Spleen (tissue), 11 donors: ENCODE data around the gene TTC34. TPM values are rescaled to one million over a fixed set of nuclear protein-coding genes. Genes with fewer than 3 reads are reported as not detected.

Experiments
- DNase-seq: peaks from one replicate; pipeline ENCODE4 v3.0.0-alpha.2; 2020
- H3K27ac ChIP-seq, 8 donors: fragments of 200-600 bp; sonication (generic) in 7 of 8; 1 replicate in 4 of 8; 2 replicates in 4 of 8; pipeline versions ENCODE4 v1.5.0 to v1.8.0; 2016 to 2021; ENCODE audit warnings: inconsistent platforms in 4 of 8, mild to moderate bottlenecking in 4 of 8, moderate library complexity in 1 of 8
- H3K27me3 ChIP-seq, 7 donors: fragments of 200-600 bp; sonication (generic) in 6 of 7; replicated peaks in 1 of 7; 1 replicate in 4 of 7; 2 replicates in 3 of 7; pipeline versions ENCODE4 v1.5.0 to v1.8.0; 2016 to 2021; ENCODE audit warnings: inconsistent platforms in 3 of 7, mild to moderate bottlenecking in 1 of 7
- H3K36me3 ChIP-seq, 6 donors: fragments of 200-600 bp; sonication (generic) in 5 of 6; 1 replicate in 4 of 6; 2 replicates in 2 of 6; pipeline versions ENCODE4 v1.5.0 to v1.8.0; 2016 to 2021; ENCODE audit warnings: inconsistent platforms in 2 of 6
- H3K4me1 ChIP-seq, 6 donors: fragments of 200-600 bp; sonication (generic) in 5 of 6; 1 replicate in 3 of 6; 2 replicates in 3 of 6; pipeline versions ENCODE4 v1.5.0 to v1.8.0; 2016 to 2021; ENCODE audit warnings: inconsistent platforms in 3 of 6
- H3K4me3 ChIP-seq, 8 donors: fragments of 200-600 bp; sonication (generic) in 7 of 8; 1 replicate in 4 of 8; 2 replicates in 4 of 8; pipeline versions ENCODE4 v1.5.0 to v1.8.0; 2016 to 2021; ENCODE audit warnings: inconsistent platforms in 4 of 8, mild to moderate bottlenecking in 4 of 8, moderate library complexity in 2 of 8
- H3K9me3 ChIP-seq, 8 donors: fragments of 200-600 bp; sonication (generic) in 7 of 8; 1 replicate in 4 of 8; 2 replicates in 4 of 8; pipeline versions ENCODE4 v1.5.0 to v1.8.0; 2016 to 2021; ENCODE audit warnings: inconsistent platforms in 4 of 8
- POLR2A ChIP-seq, 3 donors: fragments of 450-650 bp; IDR thresholded peaks; one replicate each; pipeline ENCODE4 v1.5.1; 2017; ENCODE audit warnings: antibody characterized with exemption in 3 of 3, mild to moderate bottlenecking in 1 of 3
- POLR2AphosphoS5 ChIP-seq, 3 donors: sonication (generic); formaldehyde crosslinking; IDR thresholded peaks; one replicate each; pipeline ENCODE4 v1.5.1; 2017; ENCODE audit warnings: antibody characterized with exemption in 3 of 3
- WGBS, 5 donors: extraction: QIAGEN DNeasy Blood & Tissue Kit in 3 of 5; methylation state at CpG; one replicate each; pipeline versions ENCODE4 v1.1.5 to v1.1.7; 2013 to 2018; 5-methylcytosine and 5-hydroxymethylcytosine counted together
- intact Hi-C: fragments of 100-400 bp; cut with DNase I; formaldehyde crosslinking; loops from one replicate; pipeline ENCODE4 v1.15.0; 2023; ENCODE audit warnings: low total_unique reads
- polyA plus RNA-seq, 3 donors: library from polyadenylated mRNA; stranded (reverse); fragments of 200-250 nt; gene quantifications; one replicate each; pipeline ENCODE4 v1.2.1, GENCODE V29; 2013
- total RNA-seq, 7 donors: library from RNA; depleted of rRNA in 3 of 7; stranded (reverse); fragments of >200 nt in 3 of 7; fragmentation: NEBNext Ultra II Directional in 4 of 7; extraction: Animal tissue kit (Norgen Biotek cat#: 25700) in 4 of 7; gene quantifications; one replicate each; pipeline versions ENCODE4 v1.1.0 to v1.2.1, GENCODE V29; 2016 to 2021
- TF ChIP-seq, protein P1 (sequence below), 11 experiments: fragments of 200-600 bp in 7 of 11; fragments of 450-650 bp in 4 of 11; sonication (generic) in 4 of 11; IDR thresholded peaks in 8 of 11; conservative IDR thresholded peaks in 3 of 11; 1 replicate in 7 of 11; 2 replicates in 4 of 11; pipeline versions ENCODE4 v1.4.0 to v1.8.0; 2016 to 2021; ENCODE audit warnings: antibody characterized with exemption in 11 of 11, inconsistent platforms in 4 of 11, mild to moderate bottlenecking in 1 of 11
- donor health status: healthy with polysubstance abuse.
- donor health status: DM: no; HTN: no; CAD: no; lungs with moderate emphysema.
- donor health status: DM: no; HTN: no; CAD: no.
- donor health status: Bipolar disorder and iron deficiency.
- donor health status: healthy.
- donor health status: DM: no; HTN: no; CAD: no.
- donor health status: DM: yes; HTN: yes; CAD: no.

The TTC34 gene
- total and polyA plus RNA-seq, 10 donors: 0.09 to 2.8 (median 1.4) TPM

GRCh38 chr1:2631136-2632050 is 170.1 kb downstream of the TTC34 start:
- TF ChIP-seq POLR2AphosphoS5 (IDR thresholded peaks at IDR 0.05): no peak
- TF ChIP-seq POLR2A (IDR thresholded peaks at IDR 0.05): no peak
- TF ChIP-seq, protein P1, sequence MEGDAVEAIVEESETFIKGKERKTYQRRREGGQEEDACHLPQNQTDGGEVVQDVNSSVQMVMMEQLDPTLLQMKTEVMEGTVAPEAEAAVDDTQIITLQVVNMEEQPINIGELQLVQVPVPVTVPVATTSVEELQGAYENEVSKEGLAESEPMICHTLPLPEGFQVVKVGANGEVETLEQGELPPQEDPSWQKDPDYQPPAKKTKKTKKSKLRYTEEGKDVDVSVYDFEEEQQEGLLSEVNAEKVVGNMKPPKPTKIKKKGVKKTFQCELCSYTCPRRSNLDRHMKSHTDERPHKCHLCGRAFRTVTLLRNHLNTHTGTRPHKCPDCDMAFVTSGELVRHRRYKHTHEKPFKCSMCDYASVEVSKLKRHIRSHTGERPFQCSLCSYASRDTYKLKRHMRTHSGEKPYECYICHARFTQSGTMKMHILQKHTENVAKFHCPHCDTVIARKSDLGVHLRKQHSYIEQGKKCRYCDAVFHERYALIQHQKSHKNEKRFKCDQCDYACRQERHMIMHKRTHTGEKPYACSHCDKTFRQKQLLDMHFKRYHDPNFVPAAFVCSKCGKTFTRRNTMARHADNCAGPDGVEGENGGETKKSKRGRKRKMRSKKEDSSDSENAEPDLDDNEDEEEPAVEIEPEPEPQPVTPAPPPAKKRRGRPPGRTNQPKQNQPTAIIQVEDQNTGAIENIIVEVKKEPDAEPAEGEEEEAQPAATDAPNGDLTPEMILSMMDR (IDR thresholded peaks at IDR 0.05 in 8 of 11, conservative IDR thresholded peaks at IDR 0.05 in 3 of 11): no peak
- peak; percentile 54 for DNase-seq
- H3K27ac ChIP-seq: no peak overlapping the region
- H3K36me3 ChIP-seq: no peaks in the 10 kb centered on the region
- 71 to 83% (median 79%) methylated on average over 21 to 24 of the region's 24 CpGs for WGBS, 5 donors
- H3K4me3 ChIP-seq: no peak overlapping the region
- peaks cover 0 to 5% (median 2%) of the 10 kb centered on the region in 8 donors for H3K9me3 ChIP-seq
- intact Hi-C loops: no loop called here
- peaks cover 4 to 86% (median 45%) of the 10 kb centered on the region in 7 donors for H3K27me3 ChIP-seq
- H3K4me1 ChIP-seq: peaks cover 0 to 18% (median 12%) of the 10 kb centered on the region in 6 donors

DNA sequence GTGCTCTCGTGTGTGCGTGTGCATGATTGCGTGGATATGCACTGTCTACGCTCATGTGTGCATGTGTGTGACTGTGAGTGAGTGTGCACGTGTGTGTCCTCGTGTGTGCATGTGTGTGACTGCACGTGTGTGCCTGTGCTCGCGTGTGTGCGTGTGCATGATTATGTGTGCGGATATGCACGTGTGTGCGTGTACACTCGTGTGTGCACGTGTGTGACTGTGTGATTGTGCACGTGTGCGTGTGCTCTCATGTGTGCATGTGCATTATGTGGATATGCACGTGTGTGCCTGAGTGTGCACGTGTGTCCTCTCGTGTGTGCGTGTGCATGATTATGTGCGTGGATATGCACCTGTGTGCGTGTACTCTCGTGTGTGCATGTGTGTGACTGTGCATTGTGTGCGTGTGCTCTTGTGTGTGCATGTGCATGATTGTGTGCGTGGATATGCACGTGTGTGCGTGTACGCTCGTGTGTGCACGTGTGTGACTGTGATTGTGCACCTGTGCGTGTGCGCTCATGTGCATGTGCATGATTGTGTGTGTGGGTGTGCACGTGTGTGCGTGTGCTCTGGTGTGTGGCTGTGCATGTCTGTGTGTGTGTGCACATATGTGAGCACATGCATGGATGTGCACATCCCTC is 170.9 kb downstream of the TTC34 start:
- H3K27ac ChIP-seq: no peak overlapping the region
- DNase-seq: no peak

DNA sequence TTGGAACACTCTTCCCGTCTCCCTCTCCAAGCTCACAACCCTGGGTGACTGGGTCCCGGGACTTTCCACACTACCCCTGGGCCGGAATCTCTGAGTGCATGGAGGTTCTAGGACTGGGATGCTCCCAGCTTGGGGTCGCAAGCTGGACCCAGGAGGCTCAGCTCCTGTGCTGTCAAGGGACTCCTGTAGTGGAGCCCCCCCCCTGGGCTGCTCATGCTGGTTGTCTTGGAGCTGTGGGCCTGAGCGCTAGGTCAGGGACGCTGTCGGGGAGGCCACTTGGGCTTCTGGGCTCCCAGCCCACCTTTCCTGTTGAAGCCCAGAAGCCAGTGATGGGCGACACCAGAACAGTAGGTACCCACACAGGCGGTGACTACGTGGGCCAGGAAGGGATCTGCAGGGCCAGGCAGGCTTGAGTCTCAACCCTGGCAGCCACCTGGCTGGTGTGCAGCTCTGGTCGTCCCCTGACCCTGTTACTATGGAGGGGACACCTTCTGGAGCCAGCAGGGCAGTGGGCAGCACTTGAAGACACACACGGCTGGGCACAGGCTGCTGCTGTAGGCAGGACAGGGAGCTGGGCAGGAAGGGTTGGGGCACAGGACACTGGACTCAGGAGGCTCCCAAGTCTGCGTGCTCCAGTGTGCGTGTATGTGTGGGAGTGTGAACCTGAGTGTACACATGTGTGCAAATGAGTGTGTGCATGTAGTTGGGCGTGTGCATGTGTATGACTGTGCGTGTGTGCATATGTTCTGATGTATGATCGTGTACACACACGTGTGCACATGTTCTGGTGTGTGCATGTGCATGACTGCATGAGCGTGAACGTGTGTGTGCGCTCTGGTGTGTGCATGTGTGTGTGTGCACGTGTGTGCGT is 171.6 kb downstream of the TTC34 start:
- intact Hi-C loops: no loop called here
- no peaks in the 10 kb centered on the region for H3K36me3 ChIP-seq
- H3K4me1 ChIP-seq: peaks cover 0 to 18% (median 12%) of the 10 kb centered on the region in 6 donors
- H3K27me3 ChIP-seq: peaks cover 4 to 89% (median 53%) of the 10 kb centered on the region in 7 donors
- DNase-seq: peak; percentile 60
- TF ChIP-seq POLR2A (IDR thresholded peaks at IDR 0.05) (no peak), POLR2AphosphoS5 (IDR thresholded peaks at IDR 0.05) (no peak)
- TF ChIP-seq, protein P1 (IDR thresholded peaks at IDR 0.05 in 8 of 11, conservative IDR thresholded peaks at IDR 0.05 in 3 of 11): no peak
- WGBS, 5 donors: 84 to 93% (median 87%) methylated on average over 13 to 23 of the region's 23 CpGs
- no peaks in the 10 kb centered on the region for H3K9me3 ChIP-seq
- H3K4me3 ChIP-seq: no peak overlapping the region
- no peak overlapping the region for H3K27ac ChIP-seq

More for the DNA sequence above, 170.9 kb downstream of the TTC34 start:
- WGBS, 5 donors: 88 to 96% (median 94%) methylated on average over 34 to 35 of the region's 35 CpGs
- H3K9me3 ChIP-seq: no peaks in the 10 kb centered on the region
- peaks cover 4 to 87% (median 49%) of the 10 kb centered on the region in 7 donors for H3K27me3 ChIP-seq
- H3K4me3 ChIP-seq: no peak overlapping the region
- intact Hi-C loops: no loop called here
- H3K4me1 ChIP-seq: peaks cover 0 to 18% (median 12%) of the 10 kb centered on the region in 6 donors
- no peaks in the 10 kb centered on the region for H3K36me3 ChIP-seq
- TF ChIP-seq, protein P1 (IDR thresholded peaks at IDR 0.05 in 8 of 11, conservative IDR thresholded peaks at IDR 0.05 in 3 of 11): no peak
- TF ChIP-seq POLR2AphosphoS5 (IDR thresholded peaks at IDR 0.05) (no peak), POLR2A (IDR thresholded peaks at IDR 0.05) (no peak)
